ENCODE data around the gene RIMBP2.

The RIMBP2 gene

GRCh38 chr12:130418251-130418650, 297.8 kb downstream of the RIMBP2 start:
- TF ChIP-seq POLR2AphosphoS5 (IDR thresholded peaks at IDR 0.05; ENCODE audit: low read depth, low read length), result no peak
- no peak for TF ChIP-seq TAF1 (IDR thresholded peaks at IDR 0.05; ENCODE audit: borderline replicate concordance, insufficient read depth, low read length)
- TF ChIP-seq SIN3A (IDR thresholded peaks at IDR 0.05; ENCODE audit: borderline replicate concordance, insufficient read depth, low read length), result no peak
- TF ChIP-seq FOXP2 (optimal IDR thresholded peaks at IDR 0.05; ENCODE audit: borderline replicate concordance, extremely low read depth, extremely low read length, insufficient read depth), result no peak
- no peak for TF ChIP-seq REST (IDR thresholded peaks at IDR 0.05; ENCODE audit: insufficient read depth in 1 of 2, low read depth in 2 of 2, low read length in 2 of 2)

- no peak for TF ChIP-seq FOXP2 (optimal IDR thresholded peaks at IDR 0.05; ENCODE audit: borderline replicate concordance, extremely low read depth, extremely low read length, insufficient read depth)
- TF ChIP-seq POLR2AphosphoS5 (IDR thresholded peaks at IDR 0.05; ENCODE audit: low read depth, low read length), result no peak
- TF ChIP-seq TAF1 (IDR thresholded peaks at IDR 0.05; ENCODE audit: borderline replicate concordance, insufficient read depth, low read length), result no peak
Observed at GRCh38 chr12:130414381-130414780, 301.7 kb downstream of the RIMBP2 start.

- TF ChIP-seq TAF1 (IDR thresholded peaks at IDR 0.05; ENCODE audit: borderline replicate concordance, insufficient read depth, low read length) (no peak), FOXP2 (optimal IDR thresholded peaks at IDR 0.05; ENCODE audit: borderline replicate concordance, extremely low read depth, extremely low read length, insufficient read depth) (no peak), REST (IDR thresholded peaks at IDR 0.05; ENCODE audit: insufficient read depth in 1 of 2, low read depth in 2 of 2, low read length in 2 of 2) (no peak), SIN3A (IDR thresholded peaks at IDR 0.05; ENCODE audit: borderline replicate concordance, insufficient read depth, low read length) (no peak), POLR2AphosphoS5 (IDR thresholded peaks at IDR 0.05; ENCODE audit: low read depth, low read length) (no peak)
Observed at GRCh38 chr12:130413909-130414308, 302.2 kb downstream of the RIMBP2 start.

- no peak for TF ChIP-seq SIN3A (IDR thresholded peaks at IDR 0.05; ENCODE audit: borderline replicate concordance, insufficient read depth, low read length)
- no peak for TF ChIP-seq FOXP2 (optimal IDR thresholded peaks at IDR 0.05; ENCODE audit: borderline replicate concordance, extremely low read depth, extremely low read length, insufficient read depth)
- no peak for TF ChIP-seq POLR2AphosphoS5 (IDR thresholded peaks at IDR 0.05; ENCODE audit: low read depth, low read length)
- no peak for TF ChIP-seq TAF1 (IDR thresholded peaks at IDR 0.05; ENCODE audit: borderline replicate concordance, insufficient read depth, low read length)
- TF ChIP-seq REST (IDR thresholded peaks at IDR 0.05; ENCODE audit: insufficient read depth in 1 of 2, low read depth in 2 of 2, low read length in 2 of 2), result no peak
Observed at GRCh38 chr12:130412384-130412783, 303.7 kb downstream of the RIMBP2 start.

- TF ChIP-seq POLR2AphosphoS5 (IDR thresholded peaks at IDR 0.05; ENCODE audit: low read depth, low read length) (no peak), TAF1 (IDR thresholded peaks at IDR 0.05; ENCODE audit: borderline replicate concordance, insufficient read depth, low read length) (no peak), FOXP2 (optimal IDR thresholded peaks at IDR 0.05; ENCODE audit: borderline replicate concordance, extremely low read depth, extremely low read length, insufficient read depth) (no peak), REST (IDR thresholded peaks at IDR 0.05; ENCODE audit: insufficient read depth in 1 of 2, low read depth in 2 of 2, low read length in 2 of 2) (no peak), SIN3A (IDR thresholded peaks at IDR 0.05; ENCODE audit: borderline replicate concordance, insufficient read depth, low read length) (no peak)
Observed at GRCh38 chr12:130405332-130405731, 310.8 kb downstream of the RIMBP2 start.

All from PFSK-1 (cell line).